Fibroblast of skin of right biceps (primary cell): ENCODE measurements around the gene ARMC6.

Experiments
- DNase-seq: peaks from one replicate; pipeline ENCODE4 v3.0.0-alpha.2; 2013

ARMC6 gene

GRCh38 chr19:19033426-19034203 is at the start of gene ARMC6, which contains the start of gene SUGP2:
Gene ARMC6, plus strand, starts transcription at chr19:19033603. Its CDS starts 607 bp downstream, at chr19:19034210.
Gene SUGP2, minus strand, starts transcription at chr19:19033517. Its CDS starts 2,446 bp downstream, at chr19:19031071.
- DNase-seq: peak; percentile 87

- DNase-seq: no peak
Measured at GRCh38 chr19:18984251-18984650, 49.2 kb upstream of the ARMC6 start.

GRCh38 chr19:18985257-18985656 is 48.1 kb upstream of the ARMC6 start:
- no peak for DNase-seq

- DNase-seq: no peak
Measured at GRCh38 chr19:18987456-18987855, 45.9 kb upstream of the ARMC6 start.

GRCh38 chr19:18989316-18989715 is 44.1 kb upstream of the ARMC6 start:
- no peak for DNase-seq

- no peak for DNase-seq
Measured at GRCh38 chr19:18990128-18990708, 43.2 kb upstream of the ARMC6 start.

- DNase-seq: no peak
Measured at GRCh38 chr19:18991006-18991405, 42.4 kb upstream of the ARMC6 start.

- no peak for DNase-seq
Measured at GRCh38 chr19:18991468-18991867, 41.9 kb upstream of the ARMC6 start.

GRCh38 chr19:18992696-18993095 is 40.7 kb upstream of the ARMC6 start:
- no peak for DNase-seq

GRCh38 chr19:18993115-18993514 is 40.3 kb upstream of the ARMC6 start:
- DNase-seq: no peak

- peak; percentile 72 for DNase-seq
Measured at GRCh38 chr19:18995804-18996241, 37.6 kb upstream of the ARMC6 start.

- no peak for DNase-seq
Measured at GRCh38 chr19:18996351-18996750, 37.1 kb upstream of the ARMC6 start.

GRCh38 chr19:18996796-18997394 is 36.5 kb upstream of the ARMC6 start:
- DNase-seq: no peak

GRCh38 chr19:18998276-18998675 is 35.1 kb upstream of the ARMC6 start:
- DNase-seq: no peak

GRCh38 chr19:18999016-18999758 is 34.2 kb upstream of the ARMC6 start:
- DNase-seq: peak; percentile 13

- DNase-seq: no peak
Measured at GRCh38 chr19:18999896-19000620, 33.3 kb upstream of the ARMC6 start.

GRCh38 chr19:19004144-19004543 is 29.3 kb upstream of the ARMC6 start:
- no peak for DNase-seq

GRCh38 chr19:19006213-19006612 is 27.2 kb upstream of the ARMC6 start:
- no peak for DNase-seq

- DNase-seq: no peak
Measured at GRCh38 chr19:19009951-19010350, 23.5 kb upstream of the ARMC6 start.

- no peak for DNase-seq
Measured at GRCh38 chr19:19010551-19010950, 22.9 kb upstream of the ARMC6 start.

GRCh38 chr19:19021115-19021514 is 12.3 kb upstream of the ARMC6 start:
- DNase-seq: peak; percentile 63

- DNase-seq: no peak
Measured at GRCh38 chr19:19022380-19022961, 10.9 kb upstream of the ARMC6 start.
